GM23338 (cell line): Measurements from ENCODE around the gene FRAS1. TPM values are rescaled to one million over a fixed set of nuclear protein-coding genes. Genes with fewer than 3 reads are reported as not detected.

Experiments
- ATAC-seq: fragments of 200-7000 bp; cut with Tn5 transposase; 3 replicates; pipeline ENCODE4 v1.9.1; 2020
- DNase-seq: peaks from one replicate; pipeline ENCODE4 v3.0.0-alpha.2; 2015; ENCODE audit warnings: low spot score
- H2AFZ ChIP-seq: fragments of 200-600 bp; sonication (generic); 2 replicates; pipeline ENCODE4 v1.8.0; 2016; ENCODE audit warnings: antibody characterized with exemption, mild to moderate bottlenecking, moderate library complexity
- H3F3A ChIP-seq: fragments of 200-600 bp; sonication (generic); replicated peaks from 2 replicates; pipeline ENCODE4 v1.8.0; 2017; ENCODE audit warnings: antibody characterized with exemption, mixed run types, low read depth
- H3K27ac ChIP-seq: fragments of 200-600 bp; sonication (generic); 2 replicates; pipeline ENCODE4 v1.6.1; 2016; ENCODE audit warnings: low read depth
- H3K27me3 ChIP-seq: fragments of 200-600 bp; sonication (generic); 2 replicates; pipeline ENCODE4 v1.8.0; 2016; ENCODE audit warnings: mild to moderate bottlenecking, mixed run types, moderate library complexity; ENCODE audit not compliant: insufficient read depth
- H3K36me3 ChIP-seq: fragments of 200-600 bp; sonication (generic); 2 replicates; pipeline ENCODE4 v1.8.0; 2016; ENCODE audit warnings: mild to moderate bottlenecking; ENCODE audit not compliant: insufficient read depth
- H3K4me1 ChIP-seq: fragments of 200-600 bp; sonication (generic); 2 replicates; pipeline ENCODE4 v1.8.0; 2016; ENCODE audit warnings: mild to moderate bottlenecking, moderate library complexity; ENCODE audit not compliant: insufficient read depth
- H3K4me2 ChIP-seq: fragments of 200-600 bp; sonication (generic); 2 replicates; pipeline ENCODE4 v1.7.1; 2017; ENCODE audit warnings: mixed run types
- H3K4me3 ChIP-seq: fragments of 200-600 bp; sonication (generic); 2 replicates; pipeline ENCODE4 v1.6.1; 2016; ENCODE audit warnings: mixed run types
- H3K79me2 ChIP-seq: fragments of 200-600 bp; sonication (generic); replicated peaks from 2 replicates; pipeline ENCODE4 v1.8.0; 2017; ENCODE audit warnings: mild to moderate bottlenecking; ENCODE audit not compliant: insufficient read depth
- H3K9me2 ChIP-seq: fragments of 200-600 bp; sonication (generic); 2 replicates; pipeline ENCODE4 v1.8.0; 2017; ENCODE audit not compliant: insufficient read depth
- H4K20me1 ChIP-seq: fragments of 200-600 bp; sonication (generic); replicated peaks from 2 replicates; pipeline ENCODE4 v1.8.0; 2017; ENCODE audit warnings: mild to moderate bottlenecking; ENCODE audit not compliant: insufficient read depth
- H3K27ac Mint-ChIP-seq: 2 replicates; pipeline ENCODE4 v1.8.0; 2020; ENCODE audit warnings: inconsistent platforms, mild to moderate bottlenecking, moderate library complexity, mixed read lengths
- H3K27me3 Mint-ChIP-seq: 3 replicates; pipeline ENCODE4 v1.8.0; 2022; ENCODE audit warnings: low read depth, mild to moderate bottlenecking, moderate library complexity, mixed read lengths, inconsistent platforms; ENCODE audit not compliant: insufficient read depth, poor library complexity
- H3K36me3 Mint-ChIP-seq: 3 replicates; pipeline ENCODE4 v1.8.0; 2021; ENCODE audit warnings: low read depth, mild to moderate bottlenecking, inconsistent platforms, moderate library complexity, mixed read lengths
- H3K4me1 Mint-ChIP-seq: 3 replicates; pipeline ENCODE4 v1.8.0; 2020; ENCODE audit warnings: mild to moderate bottlenecking, inconsistent platforms, mixed read lengths
- H3K4me3 Mint-ChIP-seq: 3 replicates; pipeline ENCODE4 v1.8.0; 2021; ENCODE audit warnings: moderate library complexity, mild to moderate bottlenecking, inconsistent platforms, mixed read lengths
- H3K9me3 Mint-ChIP-seq: 3 replicates; pipeline ENCODE4 v1.8.0; 2020; ENCODE audit warnings: moderate library complexity, mild to moderate bottlenecking, inconsistent platforms, mixed read lengths
- CTCF ChIP-seq, 2 experiments: fragments of 200-600 bp in 1 of 2; sonication (generic) in 1 of 2; conservative IDR thresholded peaks; 2 replicates each; pipeline versions ENCODE4 v1.5.1 to v1.6.1; 2016 to 2017; ENCODE audit warnings: antibody characterized with exemption in 2 of 2, low read depth in 2 of 2, mild to moderate bottlenecking in 2 of 2, moderate library complexity in 1 of 2
- ETS1 ChIP-seq: IDR thresholded peaks from 2 replicates; pipeline ENCODE4 v1.6.1; 2016; ENCODE audit warnings: antibody characterized with exemption
- REST ChIP-seq: IDR thresholded peaks from one replicate; pipeline ENCODE4 v1.6.1; 2018; ENCODE audit warnings: antibody characterized with exemption; ENCODE audit not compliant: unreplicated experiment
- STAT1 ChIP-seq: IDR thresholded peaks from one replicate; pipeline ENCODE4 v1.6.1; 2016; ENCODE audit warnings: antibody characterized with exemption; ENCODE audit not compliant: unreplicated experiment
- ZNF114 ChIP-seq: fragments of 250-450 bp; sonication (Bioruptor Pico); IDR thresholded peaks from 2 replicates; pipeline ENCODE4 v1.5.0; 2020; ENCODE audit warnings: mild to moderate bottlenecking, moderate library complexity
- ZNF331 ChIP-seq: fragments of 250-450 bp; sonication (Bioruptor Pico); IDR thresholded peaks from 2 replicates; pipeline ENCODE4 v1.5.0; 2020; ENCODE audit warnings: low read depth, mild to moderate bottlenecking, moderate library complexity
- polyA plus RNA-seq: library from polyadenylated mRNA; unstranded; fragments of >200 nt; fragmentation: Nextera tagmentation; extraction: Ambion mirVana; gene quantifications from 2 replicates; pipeline ENCODE4 v1.2.1, GENCODE V29; 2016
- total RNA-seq: library from RNA; depleted of rRNA; stranded (reverse); fragments of >200 nt; shearing (Covaris generic); gene quantifications from 2 replicates; pipeline ENCODE4 v1.2.3, GENCODE V29; 2014

Gene FRAS1
- total and polyA plus RNA-seq, 2 experiments from 2014 or later: 12.4 to 108 TPM

GRCh38 chr4:78337244-78338020 lies 280.3 kb downstream of the FRAS1 start:
- Histone ChIP-seq H3K9me2 (no peaks in the 10 kb centered on the region), H4K20me1 (no peaks in the 10 kb centered on the region), H3K27me3 (no peaks in the 10 kb centered on the region), H3K36me3 (peaks cover 17% of the 10 kb centered on the region), H3F3A (no peaks in the 10 kb centered on the region; the same call in 1 of the 2 replicates), H3K4me1 (peaks cover 30% of the 10 kb centered on the region), H3K27ac (no peak overlapping the region), H3K79me2 (no peaks in the 10 kb centered on the region), H3K4me3 (no peak overlapping the region), H2AFZ (no peak overlapping the region), H3K4me2 (no peak overlapping the region)
- peaks cover 62% of the 10 kb centered on the region for H3K36me3 Mint-ChIP-seq
- TF ChIP-seq ZNF114 (CRISPR knock-in tag) (no peak), STAT1 (no peak), ETS1 (no peak), ZNF331 (no peak)
- DNase-seq (no peak), ATAC-seq (no peak)
- H3K27me3 Mint-ChIP-seq: peaks cover 7% of the 10 kb centered on the region
- H3K4me3 Mint-ChIP-seq: no peak overlapping the region
- peak overlapping the region; percentile 42; the same call in 1 of the 2 replicates for H3K27ac Mint-ChIP-seq
- H3K4me1 Mint-ChIP-seq: peaks cover 56% of the 10 kb centered on the region
- no peaks in the 10 kb centered on the region for H3K9me3 Mint-ChIP-seq

GRCh38 chr4:78342125-78342524 lies 285.0 kb downstream of the FRAS1 start:
- Mint-ChIP-seq H3K4me1 (peaks cover 39% of the 10 kb centered on the region), H3K27ac (no peak overlapping the region), H3K9me3 (no peaks in the 10 kb centered on the region), H3K4me3 (no peak overlapping the region), H3K36me3 (peaks cover 47% of the 10 kb centered on the region), H3K27me3 (peaks cover 4% of the 10 kb centered on the region)
- H3K36me3 ChIP-seq: peaks cover 16% of the 10 kb centered on the region
- H3F3A ChIP-seq: no peaks in the 10 kb centered on the region
- H3K4me2 ChIP-seq: no peak overlapping the region
- H3K27me3 ChIP-seq: no peaks in the 10 kb centered on the region
- DNase-seq (no peak), ATAC-seq (no peak)
- no peak overlapping the region for H2AFZ ChIP-seq
- no peaks in the 10 kb centered on the region for H3K79me2 ChIP-seq
- H3K4me3 ChIP-seq: no peak overlapping the region
- TF ChIP-seq REST (no peak), ZNF331 (no peak), CTCF (conservative IDR thresholded peaks at IDR 0.05; ENCODE audit: low read depth in 2 of 2) (no peak), STAT1 (no peak)
- no peak overlapping the region for H3K27ac ChIP-seq
- no peaks in the 10 kb centered on the region; the same call in 1 of the 2 replicates for H4K20me1 ChIP-seq
- 0 out of 2 replicates have a peak, but pooled peaks cover 2% of the 10 kb centered on the region for H3K4me1 ChIP-seq
- no peaks in the 10 kb centered on the region for H3K9me2 ChIP-seq
